ENCODE data around the gene DCX. TPM values are rescaled to one million over a fixed set of nuclear protein-coding genes. Genes with fewer than 3 reads are reported as not detected.
A peak's percentile ranks its signal among the peaks of the same experiment; 100 is the strongest.

The DCX gene
- total RNA-seq (not detected), total RNA-seq (0 to 0.15 (median 0) reads per million in 29 experiments)
- 0.11 TPM for total RNA-seq (2013)

GRCh38 chrX:111411983-111412382, at the start of gene DCX:
Gene DCX, minus strand, starts transcription at chrX:111412192. Its CDS starts 1,794 bp downstream, at chrX:111410398.
- peaks cover 2% of the 10 kb centered on the region in 2 experiments for H3K27me3 ChIP-seq (replicated peaks in 1 of 2; ENCODE audit: control insufficient read depth in 2 of 2, extremely low read depth in 1 of 2, insufficient read depth in 2 of 2, low read length in 1 of 2)
- Mint-ChIP-seq H3K9me3 (no peaks in the 10 kb centered on the region), H3K36me3 (no peaks in the 10 kb centered on the region), H3K27ac (no peak within 1 kb of the TSS), H3K27me3 (peaks cover 5 to 43% of the 10 kb centered on the region in 2 donors), H3K4me1 (no peaks in the 10 kb centered on the region), H3K4me3 (no peak within 1 kb of the TSS)
- H3K9me3 ChIP-seq: no peaks in the 10 kb centered on the region
- H3K4me1 ChIP-seq (ENCODE audit: control insufficient read depth in 1 of 2, extremely low read depth in 1 of 2, insufficient read depth in 2 of 2, low read length in 2 of 2): no peaks in the 10 kb centered on the region
- ChIA-PET CTCF (no interaction called here), POLR2A (no interaction called here)
- no peak within 1 kb of the TSS for H3K27ac ChIP-seq (ENCODE audit: low read length)
- no peaks in the 10 kb centered on the region for H3K36me3 ChIP-seq (ENCODE audit: control insufficient read depth in 2 of 2, extremely low read depth in 1 of 2, insufficient read depth in 1 of 2, low read length in 1 of 2)
- H3K4me3 ChIP-seq (ENCODE audit: control insufficient read depth in 1 of 2, extremely low read depth in 1 of 2, low read length in 1 of 2): no peak within 1 kb of the TSS
- DNase-seq (no peak), ATAC-seq (replicated peaks in 1 of 4) (no peak)
- no CpG with 5 or more reads among the region's 3 CpGs for WGBS (ENCODE audit: insufficient coverage)

DNA sequence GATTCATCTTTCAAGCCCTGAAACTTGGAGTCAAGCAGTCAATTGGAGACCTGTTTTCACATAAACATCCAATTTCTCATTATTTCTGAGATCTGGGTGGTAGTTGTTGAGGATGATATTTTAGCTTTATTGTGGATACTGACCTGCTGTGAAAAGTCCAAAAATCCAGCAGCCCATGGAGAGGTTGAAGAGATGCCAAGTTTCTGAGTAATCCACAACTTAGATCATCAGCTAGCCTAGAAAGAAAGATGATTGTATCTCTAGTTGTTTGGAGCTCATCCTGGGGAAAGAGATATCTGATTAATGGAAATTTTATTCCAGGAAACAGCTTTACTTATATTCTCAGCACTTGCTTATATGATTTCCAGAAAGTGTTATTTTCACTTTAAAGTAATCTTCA, 48.6 kb upstream of the DCX start:
- ATAC-seq (replicated peaks in 1 of 4) (no peak), DNase-seq (no peak)
- H3K36me3 Mint-ChIP-seq: no peaks in the 10 kb centered on the region
- POLR2A ChIA-PET: no interaction called here
- CTCF ChIA-PET: interaction anchor here in 1 of 2 donors (0.9 kb wide), 1 partner anchor 16 kb away, joined by 3 read pairs; no protein-coding TSS in a partner anchor
- no peaks in the 10 kb centered on the region for H3K4me1 ChIP-seq (ENCODE audit: control insufficient read depth in 1 of 2, extremely low read depth in 1 of 2, insufficient read depth in 2 of 2, low read length in 2 of 2)
- H3K4me3 ChIP-seq (ENCODE audit: control insufficient read depth in 1 of 2, extremely low read depth in 1 of 2, low read length in 1 of 2): no peak overlapping the region
- H3K27ac Mint-ChIP-seq: no peak overlapping the region
- H3K4me1 Mint-ChIP-seq: no peaks in the 10 kb centered on the region
- H3K36me3 ChIP-seq (ENCODE audit: control insufficient read depth in 2 of 2, extremely low read depth in 1 of 2, insufficient read depth in 1 of 2, low read length in 1 of 2): no peaks in the 10 kb centered on the region
- no peaks in the 10 kb centered on the region for H3K9me3 Mint-ChIP-seq
- H3K27me3 ChIP-seq (replicated peaks in 1 of 2; ENCODE audit: control insufficient read depth in 2 of 2, extremely low read depth in 1 of 2, insufficient read depth in 2 of 2, low read length in 1 of 2): no peaks in the 10 kb centered on the region
- H3K9me3 ChIP-seq: no peaks in the 10 kb centered on the region
- peaks cover 0 to 12% of the 10 kb centered on the region in 2 donors for H3K27me3 Mint-ChIP-seq
- no peak overlapping the region for H3K4me3 Mint-ChIP-seq
- H3K27ac ChIP-seq (ENCODE audit: low read length): no peak overlapping the region

DNA sequence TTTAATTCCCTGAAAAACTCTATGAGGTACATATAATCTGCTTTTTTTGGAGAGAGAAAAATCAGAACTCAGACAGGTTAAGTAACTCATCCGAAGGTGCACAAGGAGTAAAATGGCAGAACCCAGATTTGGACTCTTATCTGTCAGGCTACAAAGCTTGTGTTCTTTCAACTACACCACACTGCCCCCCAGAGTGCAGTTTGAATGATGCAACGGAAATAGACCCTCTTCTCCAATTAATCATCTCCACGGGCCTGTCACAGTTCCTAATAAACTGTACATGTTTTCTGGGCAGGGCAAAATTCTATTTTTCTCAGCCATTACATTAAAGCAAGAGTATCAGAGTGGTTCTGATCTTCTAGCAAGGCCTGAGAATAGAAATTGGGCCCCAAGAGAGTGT, 35.3 kb upstream of the DCX start:
- H3K4me3 ChIP-seq (ENCODE audit: control insufficient read depth in 1 of 2, extremely low read depth in 1 of 2, low read length in 1 of 2): no peak overlapping the region
- no peaks in the 10 kb centered on the region for H3K9me3 ChIP-seq
- no peak for ATAC-seq (replicated peaks in 1 of 4)
- H3K27me3 ChIP-seq (replicated peaks in 1 of 2; ENCODE audit: control insufficient read depth in 2 of 2, extremely low read depth in 1 of 2, insufficient read depth in 2 of 2, low read length in 1 of 2): no peaks in the 10 kb centered on the region
- no peaks in the 10 kb centered on the region for H3K9me3 Mint-ChIP-seq
- H3K27me3 Mint-ChIP-seq: peaks cover 4 to 30% of the 10 kb centered on the region in 2 donors
- ChIA-PET POLR2A (no interaction called here), CTCF (no interaction called here)
- no peaks in the 10 kb centered on the region for H3K4me1 ChIP-seq (ENCODE audit: control insufficient read depth in 1 of 2, extremely low read depth in 1 of 2, insufficient read depth in 2 of 2, low read length in 2 of 2)
- no peak overlapping the region for H3K27ac Mint-ChIP-seq
- no CpG with 5 or more reads among the region's 3 CpGs for whole genome bisulfite sequencing (ENCODE audit: insufficient coverage)
- H3K36me3 ChIP-seq (ENCODE audit: control insufficient read depth in 2 of 2, extremely low read depth in 1 of 2, insufficient read depth in 1 of 2, low read length in 1 of 2): no peaks in the 10 kb centered on the region
- no peak overlapping the region for H3K27ac ChIP-seq (ENCODE audit: low read length)
- H3K36me3 Mint-ChIP-seq: no peaks in the 10 kb centered on the region
- H3K4me1 Mint-ChIP-seq: no peaks in the 10 kb centered on the region
- DNase-seq: peak in 1 of 35 experiments; percentile 1
- H3K4me3 Mint-ChIP-seq: no peak overlapping the region

DNA sequence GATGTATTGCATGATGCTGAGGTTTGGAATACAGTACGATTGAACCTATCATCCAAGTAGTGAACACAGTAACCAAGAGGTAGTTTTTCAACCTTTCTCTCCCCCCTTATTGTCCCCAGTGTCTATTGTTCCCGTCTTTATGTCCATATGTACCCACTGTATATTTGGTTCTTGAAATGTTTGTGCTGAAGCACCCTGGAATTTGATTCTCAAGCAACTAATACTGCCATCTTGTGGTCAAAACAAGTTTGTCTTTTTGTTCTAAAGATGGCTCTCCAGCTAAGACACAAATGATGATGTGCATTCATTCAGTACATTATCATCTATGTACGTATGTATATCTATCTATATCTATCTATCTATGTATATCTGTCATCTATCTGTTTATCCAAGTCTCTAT, 33.5 kb upstream of the DCX start:
- CTCF ChIA-PET: interaction anchor here in 1 of 2 donors (0.9 kb wide), 1 partner anchor 16 kb away, joined by 3 read pairs; no protein-coding TSS in a partner anchor
- H3K4me3 Mint-ChIP-seq: no peak overlapping the region
- H3K27me3 Mint-ChIP-seq: peaks cover 4 to 37% of the 10 kb centered on the region in 2 donors
- Histone ChIP-seq H3K36me3 (ENCODE audit: control insufficient read depth in 2 of 2, extremely low read depth in 1 of 2, insufficient read depth in 1 of 2, low read length in 1 of 2) (no peaks in the 10 kb centered on the region), H3K9me3 (no peaks in the 10 kb centered on the region), H3K27ac (ENCODE audit: low read length) (no peak overlapping the region), H3K4me1 (ENCODE audit: control insufficient read depth in 1 of 2, extremely low read depth in 1 of 2, insufficient read depth in 2 of 2, low read length in 2 of 2) (no peaks in the 10 kb centered on the region), H3K4me3 (ENCODE audit: control insufficient read depth in 1 of 2, extremely low read depth in 1 of 2, low read length in 1 of 2) (no peak overlapping the region), H3K27me3 (replicated peaks in 1 of 2; ENCODE audit: control insufficient read depth in 2 of 2, extremely low read depth in 1 of 2, insufficient read depth in 2 of 2, low read length in 1 of 2) (no peaks in the 10 kb centered on the region)
- H3K27ac Mint-ChIP-seq: no peak overlapping the region
- DNase-seq (peak in 1 of 35 experiments; percentile 23), ATAC-seq (replicated peaks in 1 of 4) (no peak)
- WGBS (ENCODE audit: insufficient coverage): no CpG with 5 or more reads among the region's 3 CpGs
- no peaks in the 10 kb centered on the region for H3K9me3 Mint-ChIP-seq
- POLR2A ChIA-PET: no interaction called here
- no peaks in the 10 kb centered on the region for H3K4me1 Mint-ChIP-seq
- no peaks in the 10 kb centered on the region for H3K36me3 Mint-ChIP-seq

- POLR2A ChIA-PET: no interaction called here
- H3K27me3 ChIP-seq (replicated peaks in 1 of 2; ENCODE audit: control insufficient read depth in 2 of 2, extremely low read depth in 1 of 2, insufficient read depth in 2 of 2, low read length in 1 of 2): no peaks in the 10 kb centered on the region
- Mint-ChIP-seq H3K36me3 (no peaks in the 10 kb centered on the region), H3K27me3 (peaks cover 4 to 39% of the 10 kb centered on the region in 2 donors), H3K27ac (no peak overlapping the region), H3K4me3 (no peak overlapping the region), H3K4me1 (no peaks in the 10 kb centered on the region), H3K9me3 (no peaks in the 10 kb centered on the region)
- H3K4me3 ChIP-seq (ENCODE audit: control insufficient read depth in 1 of 2, extremely low read depth in 1 of 2, low read length in 1 of 2): no peak overlapping the region
- WGBS (ENCODE audit: insufficient coverage): no CpG with 5 or more reads among the region's 6 CpGs
- no peaks in the 10 kb centered on the region for H3K36me3 ChIP-seq (ENCODE audit: control insufficient read depth in 2 of 2, extremely low read depth in 1 of 2, insufficient read depth in 1 of 2, low read length in 1 of 2)
- H3K27ac ChIP-seq (ENCODE audit: low read length): no peak overlapping the region
- no peaks in the 10 kb centered on the region for H3K9me3 ChIP-seq
- ATAC-seq (replicated peaks in 1 of 4) (no peak), DNase-seq (no peak)
- no peaks in the 10 kb centered on the region for H3K4me1 ChIP-seq (ENCODE audit: control insufficient read depth in 1 of 2, extremely low read depth in 1 of 2, insufficient read depth in 2 of 2, low read length in 2 of 2)
- CTCF ChIA-PET: interaction anchor here (0.7 to 0.9 kb wide), 3 partner anchors 16 to 470 kb away, joined by 3 read pairs; no protein-coding TSS in a partner anchor
Measured at GRCh38 chrX:111444881-111445280, 32.9 kb upstream of the DCX start.

DNA sequence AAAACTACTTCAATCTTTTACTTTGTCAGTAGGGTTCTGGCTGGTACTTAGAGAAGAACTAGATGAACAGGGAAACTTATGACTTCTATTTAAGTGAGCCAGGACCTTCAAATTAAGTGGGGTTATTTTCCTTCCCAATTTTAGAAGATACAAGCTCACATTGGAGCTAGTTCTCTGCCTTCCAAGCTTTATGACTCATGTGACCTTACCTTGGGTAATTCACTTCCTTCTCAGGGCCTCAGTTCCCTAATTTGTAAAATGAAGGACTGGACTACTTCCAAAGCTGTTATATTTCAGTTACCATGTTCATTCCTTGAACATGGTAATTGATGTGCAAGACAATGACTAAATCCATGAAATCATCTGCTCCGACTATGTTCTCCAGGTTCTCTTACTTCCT, 32.0 kb upstream of the DCX start:
- no peak overlapping the region for H3K27ac Mint-ChIP-seq
- peaks cover 8 to 46% of the 10 kb centered on the region in 2 donors for H3K27me3 Mint-ChIP-seq
- Histone ChIP-seq H3K9me3 (no peaks in the 10 kb centered on the region), H3K4me3 (ENCODE audit: control insufficient read depth in 1 of 2, extremely low read depth in 1 of 2, low read length in 1 of 2) (no peak overlapping the region), H3K4me1 (ENCODE audit: control insufficient read depth in 1 of 2, extremely low read depth in 1 of 2, insufficient read depth in 2 of 2, low read length in 2 of 2) (no peaks in the 10 kb centered on the region), H3K27me3 (replicated peaks in 1 of 2; ENCODE audit: control insufficient read depth in 2 of 2, extremely low read depth in 1 of 2, insufficient read depth in 2 of 2, low read length in 1 of 2) (no peaks in the 10 kb centered on the region), H3K36me3 (ENCODE audit: control insufficient read depth in 2 of 2, extremely low read depth in 1 of 2, insufficient read depth in 1 of 2, low read length in 1 of 2) (no peaks in the 10 kb centered on the region), H3K27ac (ENCODE audit: low read length) (no peak overlapping the region)
- no peaks in the 10 kb centered on the region for H3K4me1 Mint-ChIP-seq
- ChIA-PET CTCF (interaction anchor here in 1 of 2 donors (0.7 kb wide), 1 partner anchor 469 kb away, joined by 3 read pairs; no protein-coding TSS in a partner anchor), POLR2A (no interaction called here)
- H3K4me3 Mint-ChIP-seq: no peak overlapping the region
- no peak for ATAC-seq (replicated peaks in 1 of 4)
- H3K36me3 Mint-ChIP-seq: no peaks in the 10 kb centered on the region
- no peaks in the 10 kb centered on the region for H3K9me3 Mint-ChIP-seq
- no peak for DNase-seq
- no CpG with 5 or more reads among the region's 1 CpG for WGBS (ENCODE audit: insufficient coverage)

- no peaks in the 10 kb centered on the region for H3K9me3 ChIP-seq
- H3K27ac ChIP-seq (ENCODE audit: low read length): no peak overlapping the region
- H3K36me3 Mint-ChIP-seq: no peaks in the 10 kb centered on the region
- peaks cover 6 to 40% of the 10 kb centered on the region in 2 donors for H3K27me3 Mint-ChIP-seq
- CTCF ChIA-PET: no interaction called here
- no peak overlapping the region for H3K4me3 Mint-ChIP-seq
- POLR2A ChIA-PET: no interaction called here
- H3K9me3 Mint-ChIP-seq: no peaks in the 10 kb centered on the region
- H3K27ac Mint-ChIP-seq: no peak overlapping the region
- no peak overlapping the region for H3K4me3 ChIP-seq (ENCODE audit: control insufficient read depth in 1 of 2, extremely low read depth in 1 of 2, low read length in 1 of 2)
- H3K27me3 ChIP-seq (replicated peaks in 1 of 2; ENCODE audit: control insufficient read depth in 2 of 2, extremely low read depth in 1 of 2, insufficient read depth in 2 of 2, low read length in 1 of 2): no peaks in the 10 kb centered on the region
- no peaks in the 10 kb centered on the region for H3K36me3 ChIP-seq (ENCODE audit: control insufficient read depth in 2 of 2, extremely low read depth in 1 of 2, insufficient read depth in 1 of 2, low read length in 1 of 2)
- no peaks in the 10 kb centered on the region for H3K4me1 Mint-ChIP-seq
- no peaks in the 10 kb centered on the region for H3K4me1 ChIP-seq (ENCODE audit: control insufficient read depth in 1 of 2, extremely low read depth in 1 of 2, insufficient read depth in 2 of 2, low read length in 2 of 2)
- no CpG with 5 or more reads among the region's 2 CpGs for WGBS (ENCODE audit: insufficient coverage)
- ATAC-seq (replicated peaks in 1 of 4) (no peak), DNase-seq (no peak)
Measured at GRCh38 chrX:111442791-111443190, 30.8 kb upstream of the DCX start.

Data from T-cell (primary cell).